ENCODE measurements around the gene HOXB2. TPM values are rescaled to one million over a fixed set of nuclear protein-coding genes. Genes with fewer than 3 reads are reported as not detected.

HOXB2 gene
- total RNA-seq, 1 experiment from 2014 or later, result 3.7 TPM

- Mint-ChIP-seq H3K4me1 (peaks cover 66% of the 10 kb centered on the region), H3K27ac (no peak overlapping the region), H3K9me3 (no peaks in the 10 kb centered on the region), H3K36me3 (no peaks in the 10 kb centered on the region), H3K4me3 (peak overlapping the region; percentile 69), H3K27me3 (ENCODE audit: low read depth) (peaks cover 98% of the 10 kb centered on the region; the same call in 1 of the 2 replicates)
- POLR2A ChIA-PET, result no interaction called here
- CTCF ChIA-PET, result interaction anchor here (0.6 to 1.1 kb wide), 2 partner anchors 13 to 31 kb away, joined by 3 read pairs; partner anchors contain the start of gene HOXB1
- ATAC-seq (peak; percentile 39), DNase-seq (ENCODE audit: low spot score) (peak; percentile 56)
- TF ChIP-seq SP1 (CRISPR knock-in tag; conservative IDR thresholded peaks at IDR 0.05) (no peak), JUN (CRISPR knock-in tag; IDR thresholded peaks at IDR 0.05) (no peak), MAX (CRISPR knock-in tag; IDR thresholded peaks at IDR 0.05) (no peak), ETV6 (CRISPR knock-in tag; IDR thresholded peaks at IDR 0.05) (no peak), TP53 (CRISPR knock-in tag; IDR thresholded peaks at IDR 0.05) (no peak), FOXK1 (CRISPR knock-in tag; IDR thresholded peaks at IDR 0.05) (no peak), ZNF512 (CRISPR knock-in tag; IDR thresholded peaks at IDR 0.05; ENCODE audit: borderline replicate concordance) (0 out of 2 replicates have a peak, but pooled peaks have one; percentile 39)
These were observed 1.6 kb downstream of the HOXB2 start for GRCh38 chr17:48543107-48543853.

- H3K9me3 Mint-ChIP-seq, result no peaks in the 10 kb centered on the region
- TF ChIP-seq ZNF423 (CRISPR knock-in tag; IDR thresholded peaks at IDR 0.05) (no peak), NFYB (CRISPR knock-in tag; conservative IDR thresholded peaks at IDR 0.05; ENCODE audit: low read depth) (no peak), JAZF1 (CRISPR knock-in tag; IDR thresholded peaks at IDR 0.05) (no peak), ZNF121 (CRISPR knock-in tag; IDR thresholded peaks at IDR 0.05) (no peak), ZNF138 (CRISPR knock-in tag; conservative IDR thresholded peaks at IDR 0.05) (no peak), CREB1 (CRISPR knock-in tag; IDR thresholded peaks at IDR 0.05) (no peak)
- ChIA-PET CTCF (interaction anchor here (0.6 to 1.1 kb wide), 2 partner anchors 12 to 31 kb away, joined by 3 read pairs; partner anchors contain the start of gene HOXB1), POLR2A (no interaction called here)
- H3K27ac Mint-ChIP-seq, result no peak overlapping the region
- H3K4me1 Mint-ChIP-seq, result peaks cover 61% of the 10 kb centered on the region
- H3K27me3 Mint-ChIP-seq (ENCODE audit: low read depth), result peaks cover 95% of the 10 kb centered on the region
- no peaks in the 10 kb centered on the region for H3K36me3 Mint-ChIP-seq
- H3K4me3 Mint-ChIP-seq, result peak overlapping the region; percentile 59
- ATAC-seq, result no peak
- no peak for DNase-seq (ENCODE audit: low spot score)
These were observed 2.2 kb downstream of the HOXB2 start for GRCh38 chr17:48542698-48543106.

GRCh38 chr17:48542114-48542656 lies 2.7 kb downstream of the HOXB2 start:
- no peak for ATAC-seq
- Mint-ChIP-seq H3K36me3 (no peaks in the 10 kb centered on the region), H3K9me3 (no peaks in the 10 kb centered on the region), H3K27me3 (ENCODE audit: low read depth) (peaks cover 95% of the 10 kb centered on the region), H3K4me1 (peaks cover 55% of the 10 kb centered on the region), H3K27ac (no peak overlapping the region), H3K4me3 (peak overlapping the region; percentile 73)
- ChIA-PET POLR2A (no interaction called here), CTCF (interaction anchor here (1.1 to 1.5 kb wide), 3 partner anchors 12 to 183 kb away, joined by 3 to 5 read pairs (median 4); partner anchors contain the start of gene HOXB1)
- no peak for TF ChIP-seq ZSCAN18 (CRISPR knock-in tag; IDR thresholded peaks at IDR 0.05)
- TF ChIP-seq HMGXB4 (CRISPR knock-in tag; IDR thresholded peaks at IDR 0.05), result no peak
- TF ChIP-seq NR2C2 (CRISPR knock-in tag; IDR thresholded peaks at IDR 0.05), result no peak
- no peak for TF ChIP-seq EMX1 (CRISPR knock-in tag; IDR thresholded peaks at IDR 0.05)
- no peak for TF ChIP-seq HMGA2 (CRISPR knock-in tag; IDR thresholded peaks at IDR 0.05)
- no peak for DNase-seq (ENCODE audit: low spot score)

Measured in WTC11 (cell line).